AG10803 (cell line): ENCODE measurements around the gene SLCO1A2.

Experiments used
- DNase-seq: peaks from one replicate; pipeline ENCODE4 v3.0.0; 2010; ENCODE audit warnings: low read depth
- H3K4me3 ChIP-seq: 2 replicates; pipeline ENCODE4 v1.5.1; 2011; ENCODE audit warnings: mild to moderate bottlenecking, low read length, control low read depth
- CTCF ChIP-seq: conservative IDR thresholded peaks from 2 replicates; pipeline ENCODE4 v1.5.1; 2011; ENCODE audit warnings: mild to moderate bottlenecking, low read length, control low read depth, inconsistent platforms

SLCO1A2 gene

DNA sequence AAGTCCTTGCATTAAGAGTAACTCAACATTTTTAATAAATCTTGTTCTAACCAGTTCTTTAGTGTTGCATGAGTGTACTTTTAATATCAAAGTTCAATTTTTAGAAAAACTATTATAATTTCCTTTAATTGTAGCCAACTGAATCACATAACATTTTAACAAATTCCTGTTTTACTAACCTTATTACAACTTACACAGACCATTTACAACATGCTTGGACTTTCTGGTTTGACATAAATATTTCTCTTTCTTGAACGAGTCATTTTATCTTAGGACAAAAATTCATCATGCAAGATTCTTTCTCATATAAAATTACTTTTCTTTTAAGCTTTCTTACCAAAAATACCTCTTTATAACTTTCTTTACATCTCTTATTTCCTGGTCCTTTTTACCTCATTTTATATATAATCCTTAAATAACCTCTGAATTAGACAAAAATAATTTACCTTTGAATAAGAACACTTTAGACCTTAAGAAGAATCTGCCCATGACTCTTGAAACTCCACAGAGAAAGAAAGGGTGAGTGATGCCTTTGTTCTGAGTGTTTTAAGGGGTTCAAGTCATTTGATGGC, 3.9 kb downstream of the SLCO1A2 start:
- DNase-seq = no peak
- no peak for TF ChIP-seq CTCF

DNA sequence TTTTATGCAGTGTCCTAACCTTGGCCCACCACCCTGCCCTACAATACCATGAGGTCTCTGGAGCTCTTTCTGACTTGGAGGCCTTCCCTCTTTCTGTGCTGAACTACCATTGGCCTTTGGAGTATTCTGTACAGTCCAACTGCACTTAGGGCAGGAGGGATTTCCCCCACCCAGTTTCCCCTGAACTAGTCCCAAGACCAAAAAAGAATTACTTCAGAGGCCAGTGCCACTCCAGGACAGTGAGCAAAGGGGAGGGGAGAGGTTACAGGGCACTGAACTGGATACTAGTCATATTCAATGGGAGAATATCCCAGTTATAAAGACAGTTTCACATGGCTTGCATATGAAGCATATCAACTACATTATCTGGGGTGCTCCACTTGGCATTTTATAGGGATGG, 6.1 kb downstream of the SLCO1A2 start:
- no peak for TF ChIP-seq CTCF
- no peak for DNase-seq
- no peak overlapping the region for H3K4me3 ChIP-seq

More for the DNA sequence above, 3.9 kb downstream of the SLCO1A2 start:
- no peak overlapping the region for H3K4me3 ChIP-seq

- TF ChIP-seq CTCF = no peak
- H3K4me3 ChIP-seq = no peak overlapping the region
- no peak for DNase-seq
Measured at GRCh38 chr12:21324551-21324950, 10.2 kb downstream of the SLCO1A2 start.

- no peak for DNase-seq
- TF ChIP-seq CTCF = no peak
- no peak overlapping the region for H3K4me3 ChIP-seq
Measured at GRCh38 chr12:21323736-21324135, 11.0 kb downstream of the SLCO1A2 start.

GRCh38 chr12:21308785-21309184, 25.9 kb downstream of the SLCO1A2 start:
- no peak overlapping the region for H3K4me3 ChIP-seq
- TF ChIP-seq CTCF = no peak
- no peak for DNase-seq

GRCh38 chr12:21305661-21306060, 29.1 kb downstream of the SLCO1A2 start:
- DNase-seq = no peak
- H3K4me3 ChIP-seq = no peak overlapping the region
- no peak for TF ChIP-seq CTCF

DNA sequence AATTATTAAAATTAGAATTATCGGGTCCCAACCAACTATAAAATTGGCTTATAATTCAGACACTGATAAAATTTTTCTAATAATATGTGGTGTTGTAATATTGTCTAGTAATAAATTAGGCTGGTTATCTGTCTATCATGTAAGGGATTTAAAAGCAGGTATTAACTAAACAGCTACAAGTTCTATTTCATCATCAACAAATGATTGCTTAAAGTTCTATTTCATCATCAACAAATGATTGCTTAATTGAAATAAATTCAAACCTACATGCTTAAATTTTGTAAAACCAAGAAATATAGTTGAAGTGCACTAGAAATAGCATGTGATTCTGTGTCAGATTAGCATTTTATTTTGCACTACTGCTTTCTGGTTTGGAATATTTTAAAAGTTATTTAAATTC, 34.1 kb downstream of the SLCO1A2 start:
- TF ChIP-seq CTCF = no peak
- DNase-seq = no peak
- H3K4me3 ChIP-seq = no peak overlapping the region
